HCT116 (cell line): Measurements from ENCODE around the gene PDE4B. TPM values are rescaled to one million over a fixed set of nuclear protein-coding genes. Genes with fewer than 3 reads are reported as not detected.

Experiments used
- ATAC-seq: fragments of 200-7000 bp; cut with Tn5 transposase; 2 replicates; pipeline ENCODE4 v1.9.1; 2020; ENCODE audit warnings: mild to moderate bottlenecking, moderate library complexity
- BruUV-seq: library from RNA; stranded (reverse); fragments of 400-500 nt; replicated peaks from 2 replicates; lab custom pipeline; 2021; lab: Mats Ljungman, UMichigan
- CTCF ChIA-PET: fragments of 300-600 bp; sonication (Branson Sonifier 250); formaldehyde crosslinking; loops from one replicate; lab custom pipeline; 2021; ENCODE audit warnings: antibody characterized with exemption; lab: Charles Lee
- POLR2A ChIA-PET: fragments of 300-600, 350-600 bp; sonication (Branson Sonifier 250); formaldehyde crosslinking; loops from one replicate; lab custom pipeline; 2021; ENCODE audit warnings: antibody characterized with exemption; lab: Charles Lee
- RAD21 ChIA-PET, 2 experiments: fragments of 300-600 bp; sonication (Branson Sonifier 250); formaldehyde crosslinking; loops; one replicate each; lab custom pipeline; 2023; ENCODE audit warnings: low total read pairs in 2 of 2; ENCODE audit not compliant: uncharacterized antibody in 2 of 2, unreplicated experiment in 2 of 2, low non-redundant PET in 1 of 2; lab: Charles Lee
- DNase-seq: peaks from one replicate; pipeline ENCODE4 v3.0.0-alpha.2; 2010; ENCODE audit warnings: low read depth, low spot score
- H2AFZ ChIP-seq: fragments of 200-600 bp; shearing (Covaris generic), sonication (generic); 2 replicates; pipeline ENCODE4 v1.6.1; 2017; ENCODE audit warnings: low read depth, mixed run types, mixed read lengths, antibody characterized with exemption, low read length; ENCODE audit not compliant: poor library complexity, severe bottlenecking
- H3K27ac ChIP-seq: 2 replicates; pipeline ENCODE4 v1.5.1; 2012; ENCODE audit warnings: low read depth, low read length
- H3K27me3 ChIP-seq: fragments of 200-600 bp; sonication (generic); 2 replicates; pipeline ENCODE4 v1.6.1; 2016; ENCODE audit warnings: mixed run types, low read length, mixed read lengths; ENCODE audit not compliant: insufficient read depth
- H3K36me3 ChIP-seq, 2 experiments: fragments of 200-500 bp in 1 of 2; fragments of 200-600 bp in 1 of 2; sonication (Bioruptor generic) in 1 of 2; sonication (generic) in 1 of 2; 2 replicates each; pipeline versions ENCODE4 v1.5.1 to v1.6.1; 2014 to 2016; ENCODE audit warnings: low read length in 2 of 2, inconsistent platforms in 1 of 2, mixed read lengths in 1 of 2, mixed run types in 1 of 2; ENCODE audit not compliant: insufficient read depth in 2 of 2, control insufficient read depth in 1 of 2
- H3K4me1 ChIP-seq, 2 experiments: fragments of 200-600 bp in 1 of 2; sonication (generic) in 1 of 2; 2 replicates each; pipeline versions ENCODE4 v1.5.1 to v1.6.1; 2012 to 2017; ENCODE audit warnings: low read length in 2 of 2, inconsistent platforms in 1 of 2, mild to moderate bottlenecking in 1 of 2, mixed read lengths in 1 of 2, mixed run types in 1 of 2, moderate library complexity in 1 of 2; ENCODE audit not compliant: insufficient read depth in 2 of 2, control insufficient read depth in 1 of 2
- H3K4me2 ChIP-seq: fragments of 200-600 bp; sonication (generic); 2 replicates; pipeline ENCODE4 v1.6.1; 2017; ENCODE audit warnings: mixed run types, low read length, mixed read lengths
- H3K4me3 ChIP-seq, 2 experiments: fragments of 200-600 bp in 1 of 2; sonication (generic) in 1 of 2; replicated peaks in 1 of 2; 2 replicates each; pipeline ENCODE4 v1.5.1; 2011 to 2016; ENCODE audit warnings: low read length in 2 of 2, control low read depth in 1 of 2, low read depth in 1 of 2, mild to moderate bottlenecking in 1 of 2, mixed read lengths in 1 of 2, mixed run types in 1 of 2
- H3K79me2 ChIP-seq: fragments of 200-600 bp; sonication (generic); 2 replicates; pipeline ENCODE4 v1.6.1; 2017; ENCODE audit warnings: mild to moderate bottlenecking, mixed run types, low read length, moderate library complexity, mixed read lengths; ENCODE audit not compliant: insufficient read depth
- H3K9ac ChIP-seq: fragments of 200-600 bp; sonication (generic); 2 replicates; pipeline ENCODE4 v1.6.1; 2016; ENCODE audit warnings: low read length, mixed read lengths
- H3K9me2 ChIP-seq: fragments of 200-600 bp; sonication (generic), shearing (Covaris generic); 2 replicates; pipeline ENCODE4 v1.6.1; 2017; ENCODE audit warnings: mixed run types, mild to moderate bottlenecking, moderate library complexity; ENCODE audit not compliant: insufficient read depth
- H3K9me3 ChIP-seq, 2 experiments: fragments of 200-500 bp in 1 of 2; fragments of 200-600 bp in 1 of 2; sonication (Bioruptor generic) in 1 of 2; sonication (generic) in 1 of 2; 2 replicates each; pipeline ENCODE4 v1.6.1; 2014 to 2017; ENCODE audit warnings: low read length in 2 of 2, mixed read lengths in 2 of 2, inconsistent platforms in 1 of 2, low read depth in 1 of 2, mild to moderate bottlenecking in 1 of 2, mixed run types in 1 of 2, moderate library complexity in 1 of 2; ENCODE audit not compliant: control insufficient read depth in 1 of 2, insufficient read depth in 1 of 2
- H4K20me1 ChIP-seq: fragments of 200-600 bp; sonication (generic), shearing (Covaris generic); 2 replicates; pipeline ENCODE4 v1.6.1; 2017; ENCODE audit warnings: mixed run types, mild to moderate bottlenecking, moderate library complexity; ENCODE audit not compliant: insufficient read depth
- CTCF ChIP-seq, 3 experiments: fragments of 200-600 bp in 1 of 3; sonication (generic) in 1 of 3; IDR thresholded peaks in 2 of 3; conservative IDR thresholded peaks in 1 of 3; 2 replicates each; pipeline ENCODE4 v1.5.1; 2012 to 2017; ENCODE audit warnings: low read depth in 2 of 3, low read length in 2 of 3, antibody characterized with exemption in 1 of 3, borderline replicate concordance in 1 of 3, control low read depth in 1 of 3, mild to moderate bottlenecking in 1 of 3, mixed read lengths in 1 of 3, mixed run types in 1 of 3, moderate library complexity in 1 of 3; ENCODE audit not compliant: insufficient read depth in 1 of 3
- ELF1 ChIP-seq: IDR thresholded peaks from 2 replicates; pipeline ENCODE4 v1.6.1; 2012; ENCODE audit warnings: low read depth, borderline replicate concordance
- SIN3A ChIP-seq: IDR thresholded peaks from 2 replicates; pipeline ENCODE4 v1.6.1; 2012; ENCODE audit warnings: low read depth
- ZBTB33 ChIP-seq: IDR thresholded peaks from 2 replicates; pipeline ENCODE4 v1.6.1; 2011; ENCODE audit warnings: mild to moderate bottlenecking, low read length, moderate library complexity; ENCODE audit not compliant: insufficient replicate concordance; ENCODE audit errors: extremely low read depth
- intact Hi-C: fragments of 100-400 bp; cut with micrococcal nuclease; formaldehyde crosslinking; loops from 2 replicates; pipeline ENCODE4 v1.10.0; 2022
- total RNA-seq: library from RNA; stranded (reverse); gene quantifications from one replicate; pipeline ENCODE4 v1.2.1, GENCODE V29; 2021; ENCODE audit not compliant: unreplicated experiment

The PDE4B gene
- total RNA-seq, 1 experiment from 2014 or later = 76.9 TPM

GRCh38 chr1:66246351-66247269 is 453.9 kb downstream of the PDE4B start:
- Histone ChIP-seq H3K4me3 (no peak overlapping the region), H3K9me3 (no peaks in the 10 kb centered on the region), H4K20me1 (no peaks in the 10 kb centered on the region), H3K4me2 (no peak overlapping the region), H2AFZ (no peak overlapping the region), H3K9ac (no peak overlapping the region)
- intact Hi-C loops = loop anchor here (10.0 kb wide), 2 partner anchors 822 to 1182 kb away; partner anchors contain the start of genes LEPR and LEPROT
- POLR2A ChIA-PET = no interaction called here
- ATAC-seq (no peak), DNase-seq (no peak)
- CTCF ChIA-PET = interaction anchor here (1.4 kb wide), 1 partner anchor 190 kb away, joined by 3 read pairs; no protein-coding TSS in a partner anchor
- TF ChIP-seq SIN3A = no peak
- TF ChIP-seq CTCF (IDR thresholded peaks at IDR 0.05 in 2 of 3, conservative IDR thresholded peaks at IDR 0.05 in 1 of 3; ENCODE audit: borderline replicate concordance in 1 of 3, insufficient read depth in 1 of 3, low read depth in 2 of 3, low read length in 2 of 3) = no peak
- no peak for TF ChIP-seq ELF1
- no peak for TF ChIP-seq ZBTB33
- TF ChIP-seq, all 23 proteins: peak for 0
- RAD21 ChIA-PET = no interaction called here
- no TSS peak for BruUV-seq
- H3K9me2 ChIP-seq = no peaks in the 10 kb centered on the region
- no peak overlapping the region for H3K27ac ChIP-seq
- H3K27me3 ChIP-seq = no peaks in the 10 kb centered on the region
- H3K79me2 ChIP-seq = no peaks in the 10 kb centered on the region
- no peaks in the 10 kb centered on the region for H3K36me3 ChIP-seq
- peaks cover 2 to 20% of the 10 kb centered on the region in 2 experiments; a peak in 3 of 4 replicates for H3K4me1 ChIP-seq
